Measurements from ENCODE around the gene CBLN3. TPM values are rescaled to one million over a fixed set of nuclear protein-coding genes. Genes with fewer than 3 reads are reported as not detected.

The CBLN3 gene
- total RNA-seq, 3 donors from 2014 or later = 2.2 to 3.9 (median 2.6) TPM

GRCh38 chr14:24407608-24408325, 21.7 kb downstream of the CBLN3 start:
- no peak for TF ChIP-seq CTCF (IDR thresholded peaks at IDR 0.05)
- DNase-seq (no peak), ATAC-seq (no peak)
- Histone ChIP-seq H3K36me3 (ENCODE audit: low read depth) (no peaks in the 10 kb centered on the region), H3K9me3 (no peaks in the 10 kb centered on the region), H3K4me1 (ENCODE audit: low read depth) (no peaks in the 10 kb centered on the region), H3K4me3 (no peak overlapping the region)
- intact Hi-C loops (cut with DNase I, micrococcal nuclease) = no loop called here

- Histone ChIP-seq H3K9me3 (no peaks in the 10 kb centered on the region), H3K4me3 (no peak overlapping the region), H3K36me3 (ENCODE audit: low read depth) (no peaks in the 10 kb centered on the region), H3K4me1 (ENCODE audit: low read depth) (peaks cover 4% of the 10 kb centered on the region)
- intact Hi-C loops (cut with DNase I, micrococcal nuclease) = no loop called here
- ATAC-seq (no peak), DNase-seq (no peak)
- no peak for TF ChIP-seq CTCF (IDR thresholded peaks at IDR 0.05)
Measured at GRCh38 chr14:24406416-24406815, 23.1 kb downstream of the CBLN3 start.

GRCh38 chr14:24404814-24405213, 24.7 kb downstream of the CBLN3 start:
- H3K9me3 ChIP-seq = no peaks in the 10 kb centered on the region
- ATAC-seq = no peak
- H3K36me3 ChIP-seq (ENCODE audit: low read depth) = no peaks in the 10 kb centered on the region
- peaks cover 7% of the 10 kb centered on the region for H3K4me1 ChIP-seq (ENCODE audit: low read depth)
- DNase-seq = no peak
- intact Hi-C loops (cut with DNase I, micrococcal nuclease) = no loop called here
- TF ChIP-seq CTCF (IDR thresholded peaks at IDR 0.05) = no peak
- no peak overlapping the region for H3K4me3 ChIP-seq

- Histone ChIP-seq H3K9me3 (no peaks in the 10 kb centered on the region), H3K4me3 (no peak overlapping the region), H3K36me3 (ENCODE audit: low read depth) (no peaks in the 10 kb centered on the region), H3K4me1 (ENCODE audit: low read depth) (peaks cover 9% of the 10 kb centered on the region)
- DNase-seq (no peak), ATAC-seq (no peak)
- intact Hi-C loops (cut with DNase I, micrococcal nuclease) = no loop called here
- no peak for TF ChIP-seq CTCF (IDR thresholded peaks at IDR 0.05)
Measured at GRCh38 chr14:24403294-24403998, 26.0 kb downstream of the CBLN3 start.

GRCh38 chr14:24401810-24402702, 27.4 kb downstream of the CBLN3 start:
- H3K4me1 ChIP-seq (ENCODE audit: low read depth) = peaks cover 18% of the 10 kb centered on the region
- H3K36me3 ChIP-seq (ENCODE audit: low read depth) = no peaks in the 10 kb centered on the region
- no peak for TF ChIP-seq CTCF (IDR thresholded peaks at IDR 0.05)
- intact Hi-C loops (cut with DNase I, micrococcal nuclease) = no loop called here
- H3K4me3 ChIP-seq = no peak overlapping the region
- H3K9me3 ChIP-seq = no peaks in the 10 kb centered on the region
- no peak for ATAC-seq
- no peak for DNase-seq
